Measurements from ENCODE around the gene OPTC. TPM values are rescaled to one million over a fixed set of nuclear protein-coding genes. Genes with fewer than 3 reads are reported as not detected.

OPTC gene
- total and polyA plus RNA-seq, 2 of the 8 experiments (the other 6 are each of a cell fraction or from before 2014, with no cell fraction given) = 1.1 to 4.0 TPM

DNA sequence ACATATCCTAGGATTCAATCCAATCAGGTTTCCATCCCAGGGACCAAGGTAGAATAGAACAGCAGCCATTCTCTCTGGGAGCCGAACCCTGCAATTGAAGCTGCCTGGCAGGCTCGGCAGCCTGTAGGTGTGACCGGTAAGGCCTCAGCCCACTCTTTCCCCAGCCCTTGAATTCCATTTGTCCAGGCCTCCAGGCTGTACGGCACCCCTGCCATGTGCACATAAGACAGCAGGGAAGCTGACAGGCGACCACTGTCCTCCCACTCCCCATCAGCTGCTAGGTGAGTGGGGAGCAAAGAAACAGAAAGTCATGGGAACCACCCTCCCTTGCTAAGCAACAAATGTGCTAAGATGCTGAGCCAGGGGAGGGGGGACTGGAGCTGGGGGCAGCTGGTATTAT lies 23.0 kb downstream of the OPTC start (continued):
- TF ChIP-seq, protein P1, sequence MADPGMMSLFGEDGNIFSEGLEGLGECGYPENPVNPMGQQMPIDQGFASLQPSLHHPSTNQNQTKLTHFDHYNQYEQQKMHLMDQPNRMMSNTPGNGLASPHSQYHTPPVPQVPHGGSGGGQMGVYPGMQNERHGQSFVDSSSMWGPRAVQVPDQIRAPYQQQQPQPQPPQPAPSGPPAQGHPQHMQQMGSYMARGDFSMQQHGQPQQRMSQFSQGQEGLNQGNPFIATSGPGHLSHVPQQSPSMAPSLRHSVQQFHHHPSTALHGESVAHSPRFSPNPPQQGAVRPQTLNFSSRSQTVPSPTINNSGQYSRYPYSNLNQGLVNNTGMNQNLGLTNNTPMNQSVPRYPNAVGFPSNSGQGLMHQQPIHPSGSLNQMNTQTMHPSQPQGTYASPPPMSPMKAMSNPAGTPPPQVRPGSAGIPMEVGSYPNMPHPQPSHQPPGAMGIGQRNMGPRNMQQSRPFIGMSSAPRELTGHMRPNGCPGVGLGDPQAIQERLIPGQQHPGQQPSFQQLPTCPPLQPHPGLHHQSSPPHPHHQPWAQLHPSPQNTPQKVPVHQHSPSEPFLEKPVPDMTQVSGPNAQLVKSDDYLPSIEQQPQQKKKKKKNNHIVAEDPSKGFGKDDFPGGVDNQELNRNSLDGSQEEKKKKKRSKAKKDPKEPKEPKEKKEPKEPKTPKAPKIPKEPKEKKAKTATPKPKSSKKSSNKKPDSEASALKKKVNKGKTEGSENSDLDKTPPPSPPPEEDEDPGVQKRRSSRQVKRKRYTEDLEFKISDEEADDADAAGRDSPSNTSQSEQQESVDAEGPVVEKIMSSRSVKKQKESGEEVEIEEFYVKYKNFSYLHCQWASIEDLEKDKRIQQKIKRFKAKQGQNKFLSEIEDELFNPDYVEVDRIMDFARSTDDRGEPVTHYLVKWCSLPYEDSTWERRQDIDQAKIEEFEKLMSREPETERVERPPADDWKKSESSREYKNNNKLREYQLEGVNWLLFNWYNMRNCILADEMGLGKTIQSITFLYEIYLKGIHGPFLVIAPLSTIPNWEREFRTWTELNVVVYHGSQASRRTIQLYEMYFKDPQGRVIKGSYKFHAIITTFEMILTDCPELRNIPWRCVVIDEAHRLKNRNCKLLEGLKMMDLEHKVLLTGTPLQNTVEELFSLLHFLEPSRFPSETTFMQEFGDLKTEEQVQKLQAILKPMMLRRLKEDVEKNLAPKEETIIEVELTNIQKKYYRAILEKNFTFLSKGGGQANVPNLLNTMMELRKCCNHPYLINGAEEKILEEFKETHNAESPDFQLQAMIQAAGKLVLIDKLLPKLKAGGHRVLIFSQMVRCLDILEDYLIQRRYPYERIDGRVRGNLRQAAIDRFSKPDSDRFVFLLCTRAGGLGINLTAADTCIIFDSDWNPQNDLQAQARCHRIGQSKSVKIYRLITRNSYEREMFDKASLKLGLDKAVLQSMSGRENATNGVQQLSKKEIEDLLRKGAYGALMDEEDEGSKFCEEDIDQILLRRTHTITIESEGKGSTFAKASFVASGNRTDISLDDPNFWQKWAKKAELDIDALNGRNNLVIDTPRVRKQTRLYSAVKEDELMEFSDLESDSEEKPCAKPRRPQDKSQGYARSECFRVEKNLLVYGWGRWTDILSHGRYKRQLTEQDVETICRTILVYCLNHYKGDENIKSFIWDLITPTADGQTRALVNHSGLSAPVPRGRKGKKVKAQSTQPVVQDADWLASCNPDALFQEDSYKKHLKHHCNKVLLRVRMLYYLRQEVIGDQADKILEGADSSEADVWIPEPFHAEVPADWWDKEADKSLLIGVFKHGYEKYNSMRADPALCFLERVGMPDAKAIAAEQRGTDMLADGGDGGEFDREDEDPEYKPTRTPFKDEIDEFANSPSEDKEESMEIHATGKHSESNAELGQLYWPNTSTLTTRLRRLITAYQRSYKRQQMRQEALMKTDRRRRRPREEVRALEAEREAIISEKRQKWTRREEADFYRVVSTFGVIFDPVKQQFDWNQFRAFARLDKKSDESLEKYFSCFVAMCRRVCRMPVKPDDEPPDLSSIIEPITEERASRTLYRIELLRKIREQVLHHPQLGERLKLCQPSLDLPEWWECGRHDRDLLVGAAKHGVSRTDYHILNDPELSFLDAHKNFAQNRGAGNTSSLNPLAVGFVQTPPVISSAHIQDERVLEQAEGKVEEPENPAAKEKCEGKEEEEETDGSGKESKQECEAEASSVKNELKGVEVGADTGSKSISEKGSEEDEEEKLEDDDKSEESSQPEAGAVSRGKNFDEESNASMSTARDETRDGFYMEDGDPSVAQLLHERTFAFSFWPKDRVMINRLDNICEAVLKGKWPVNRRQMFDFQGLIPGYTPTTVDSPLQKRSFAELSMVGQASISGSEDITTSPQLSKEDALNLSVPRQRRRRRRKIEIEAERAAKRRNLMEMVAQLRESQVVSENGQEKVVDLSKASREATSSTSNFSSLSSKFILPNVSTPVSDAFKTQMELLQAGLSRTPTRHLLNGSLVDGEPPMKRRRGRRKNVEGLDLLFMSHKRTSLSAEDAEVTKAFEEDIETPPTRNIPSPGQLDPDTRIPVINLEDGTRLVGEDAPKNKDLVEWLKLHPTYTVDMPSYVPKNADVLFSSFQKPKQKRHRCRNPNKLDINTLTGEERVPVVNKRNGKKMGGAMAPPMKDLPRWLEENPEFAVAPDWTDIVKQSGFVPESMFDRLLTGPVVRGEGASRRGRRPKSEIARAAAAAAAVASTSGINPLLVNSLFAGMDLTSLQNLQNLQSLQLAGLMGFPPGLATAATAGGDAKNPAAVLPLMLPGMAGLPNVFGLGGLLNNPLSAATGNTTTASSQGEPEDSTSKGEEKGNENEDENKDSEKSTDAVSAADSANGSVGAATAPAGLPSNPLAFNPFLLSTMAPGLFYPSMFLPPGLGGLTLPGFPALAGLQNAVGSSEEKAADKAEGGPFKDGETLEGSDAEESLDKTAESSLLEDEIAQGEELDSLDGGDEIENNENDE (IDR thresholded peaks at IDR 0.05; ENCODE audit: insufficient replicate concordance, low read length) = no peak
- TF ChIP-seq TBP (IDR thresholded peaks at IDR 0.05; ENCODE audit: low read depth, low read length) (no peak), KDM5A (IDR thresholded peaks at IDR 0.05; ENCODE audit: low read length) (no peak), MAFK (IDR thresholded peaks at IDR 0.05; ENCODE audit: low read depth, low read length) (no peak)
